HepG2 (cell line): ENCODE measurements around the gene FBXL13. TPM values are rescaled to one million over a fixed set of nuclear protein-coding genes. Genes with fewer than 3 reads are reported as not detected.

Source experiments
- ATAC-seq: fragments of 200-7000 bp; cut with Tn5 transposase; 3 replicates; pipeline ENCODE4 v1.9.1; 2020; ENCODE audit warnings: mild to moderate bottlenecking, moderate library complexity
- BruUV-seq: library from RNA; stranded (reverse); fragments of 400-500 nt; replicated peaks from 2 replicates; lab custom pipeline; 2021; lab: Mats Ljungman, UMichigan
- CTCF ChIA-PET: fragments of 300-600 bp; formaldehyde crosslinking; extraction: SDS; loops from one replicate; lab custom pipeline; 2021; ENCODE audit warnings: low total read pairs, inconsistent platforms, low intra/inter-chr PET ratio; lab: Yijun Ruan, JAX
- POLR2A ChIA-PET: fragments of 350-600 bp; sonication (Branson Sonifier 250); formaldehyde crosslinking; loops from one replicate; lab custom pipeline; 2020; ENCODE audit warnings: antibody characterized with exemption, inconsistent platforms; lab: Yijun Ruan, JAX
- DNase-seq: peaks from one replicate; pipeline ENCODE4 v3.0.0-alpha.2; 2015; ENCODE audit warnings: low spot score
- FAIRE-seq: peaks from 3 replicates; lab custom pipeline; 2011; peaks lifted over from hg19 to GRCh38; lab: Jason Lieb, UNC
- H2AFZ ChIP-seq: one replicate; pipeline ENCODE4 v1.6.1; 2011; ENCODE audit warnings: low read length, inconsistent platforms
- H3K27ac ChIP-seq: fragments of 300-600 bp; 3 replicates; pipeline ENCODE4 v1.8.0; 2011; ENCODE audit warnings: mixed run types, mild to moderate bottlenecking, mixed read lengths, low read length, inconsistent platforms; ENCODE audit not compliant: insufficient read depth; ENCODE audit errors: extremely low read length
- H3K27me3 ChIP-seq, 2 experiments: fragments of 200-600 bp in 1 of 2; 2 replicates in 1 of 2; 3 replicates in 1 of 2; pipeline versions ENCODE4 v1.6.0 to v1.8.0; 2011; ENCODE audit warnings: low read length in 2 of 2, mild to moderate bottlenecking in 2 of 2, moderate library complexity in 2 of 2, inconsistent platforms in 1 of 2; ENCODE audit not compliant: insufficient read depth in 2 of 2, control insufficient read depth in 1 of 2
- H3K36me3 ChIP-seq, 2 experiments: fragments of 200-600 bp in 1 of 2; replicated peaks in 1 of 2; 2 replicates in 1 of 2; 3 replicates in 1 of 2; pipeline versions ENCODE4 v1.5.1 to v1.8.0; 2011; ENCODE audit warnings: low read length in 2 of 2, inconsistent platforms in 1 of 2; ENCODE audit not compliant: insufficient read depth in 2 of 2, control insufficient read depth in 1 of 2
- H3K4me1 ChIP-seq: 2 replicates; pipeline ENCODE4 v1.5.1; 2012; ENCODE audit warnings: low read length, inconsistent platforms; ENCODE audit not compliant: insufficient read depth
- H3K4me2 ChIP-seq: 2 replicates; pipeline ENCODE4 v1.6.0; 2011; ENCODE audit warnings: low read depth, low read length, inconsistent platforms
- H3K4me3 ChIP-seq, 3 experiments: fragments of 200-600 bp in 1 of 3; sonication (generic), shearing (Covaris generic) in 1 of 3; replicated peaks in 1 of 3; 2 replicates each; pipeline ENCODE4 v1.5.1; 2011 to 2016; ENCODE audit warnings: low read length in 3 of 3, inconsistent platforms in 2 of 3, low read depth in 2 of 3, mild to moderate bottlenecking in 2 of 3, control low read depth in 1 of 3, mixed read lengths in 1 of 3; ENCODE audit not compliant: insufficient read depth in 1 of 3
- H3K79me2 ChIP-seq: one replicate; pipeline ENCODE4 v1.6.1; 2011; ENCODE audit warnings: low read length, inconsistent platforms; ENCODE audit not compliant: insufficient read depth
- H3K9ac ChIP-seq: 2 replicates; pipeline ENCODE4 v1.6.0; 2011; ENCODE audit warnings: mild to moderate bottlenecking, low read depth, low read length, inconsistent platforms; ENCODE audit not compliant: insufficient read depth
- H3K9me3 ChIP-seq: 2 replicates; pipeline ENCODE4 v1.5.1; 2012; ENCODE audit warnings: mild to moderate bottlenecking, low read length
- H4K20me1 ChIP-seq: 2 replicates; pipeline ENCODE4 v1.6.0; 2011; ENCODE audit warnings: inconsistent platforms, mild to moderate bottlenecking, low read length, moderate library complexity; ENCODE audit not compliant: insufficient read depth
- FOSL2 ChIP-seq: sonication (generic); formaldehyde crosslinking; IDR thresholded peaks from 2 replicates; pipeline ENCODE4 v1.4.0; 2020; ENCODE audit warnings: missing genetic modification reagents
- NR2F1 ChIP-seq, 2 experiments: fragments of 450-650 bp in 1 of 2; formaldehyde crosslinking in 1 of 2; IDR thresholded peaks; 2 replicates each; pipeline versions ENCODE4 v1.5.0 to v1.6.1; 2016 to 2020; ENCODE audit warnings: mild to moderate bottlenecking in 1 of 2, missing compliant biosample characterization in 1 of 2, missing genetic modification reagents in 1 of 2, moderate library complexity in 1 of 2
- NR2F6 ChIP-seq, 2 experiments: IDR thresholded peaks; 2 replicates each; pipeline ENCODE4 v1.6.1; 2016; ENCODE audit warnings: antibody characterized with exemption in 1 of 2, mild to moderate bottlenecking in 1 of 2
- PLSCR1 ChIP-seq: sonication (generic); formaldehyde crosslinking; IDR thresholded peaks from 2 replicates; pipeline ENCODE4 v1.5.0; 2020; ENCODE audit warnings: missing genetic modification reagents, mild to moderate bottlenecking, borderline replicate concordance
- ZBTB7B ChIP-seq: sonication (generic); formaldehyde crosslinking; IDR thresholded peaks from 2 replicates; pipeline ENCODE4 v1.4.0; 2020; ENCODE audit warnings: missing genetic modification reagents
- WGBS: methylation state at CpG from one replicate; pipeline ENCODE4 v1.1.6; 2017; ENCODE audit warnings: low lambda C conversion rate; 5-methylcytosine and 5-hydroxymethylcytosine counted together
- in situ Hi-C: cut with HindIII; loops from 2 replicates; pipeline ENCODE4 v1.10.0; 2017; ENCODE audit warnings: low pct_unique_long_range_greater_than_20kb; ENCODE audit not compliant: extremely low pct_ligation_motif_present
- intact Hi-C: fragments of 100-400 bp; cut with micrococcal nuclease; formaldehyde crosslinking; loops from one replicate; pipeline ENCODE4 v1.10.0; 2022; ENCODE audit not compliant: unreplicated experiment
- polyA plus RNA-seq, 8 experiments: library from polyadenylated mRNA; depleted of rRNA in 3 of 8; stranded (reverse) in 7 of 8; unstranded in 1 of 8; fragments of >200 nt; fragmentation: Illumina TruSeq in 4 of 8; extraction: Trizol in 4 of 8; gene quantifications; 2 replicates each; pipeline versions ENCODE4 v1.2.1 to v1.2.3, GENCODE V29; 2011 to 2016; ENCODE audit warnings: low read depth in 4 of 8, missing spikeins in 1 of 8, mixed read lengths in 1 of 8; ENCODE audit not compliant: insufficient read depth in 1 of 8
- total RNA-seq, 5 experiments: library from RNA; depleted of rRNA; stranded (reverse); fragments of >200 nt; fragmentation: Illumina TruSeq; extraction: Trizol; gene quantifications; 2 replicates each; pipeline ENCODE4 v1.2.3, GENCODE V29; 2016; ENCODE audit warnings: low read depth in 1 of 5

The FBXL13 gene
- total and polyA plus RNA-seq, 2 of the 13 experiments (the other 11 are each of a cell fraction or from before 2014, with no cell fraction given), result 0.24 to 0.77 TPM

GRCh38 chr7:102993718-102994029 lies 80.9 kb downstream of the FBXL13 start:
- H4K20me1 ChIP-seq, result no peaks in the 10 kb centered on the region
- peaks cover 51% of the 10 kb centered on the region for H3K4me1 ChIP-seq
- intact Hi-C loops, result no loop called here
- ATAC-seq, result no peak
- no peak overlapping the region for H3K4me2 ChIP-seq
- ChIA-PET CTCF (no interaction called here), POLR2A (no interaction called here)
- TF ChIP-seq ZBTB7B (CRISPR knock-in tag), result no peak
- H3K27me3 ChIP-seq, result no peaks in the 10 kb centered on the region
- in situ Hi-C loops, result no loop called here
- no peak overlapping the region for H3K9ac ChIP-seq
- 0% methylated on average over 1 of the region's 1 CpG for WGBS
- no peak overlapping the region for H3K4me3 ChIP-seq
- no peaks in the 10 kb centered on the region for H3K36me3 ChIP-seq
- H3K27ac ChIP-seq, result no peak overlapping the region
- no peak for FAIRE-seq
- H2AFZ ChIP-seq, result no peak overlapping the region
- no TSS peak for BruUV-seq
- DNase-seq, result no peak
- H3K9me3 ChIP-seq, result no peaks in the 10 kb centered on the region
- H3K79me2 ChIP-seq, result no peaks in the 10 kb centered on the region

- H2AFZ ChIP-seq, result no peak overlapping the region
- H3K36me3 ChIP-seq, result no peaks in the 10 kb centered on the region
- in situ Hi-C loops, result no loop called here
- no TSS peak for BruUV-seq
- H3K9ac ChIP-seq, result no peak overlapping the region
- no peak for FAIRE-seq
- no peak overlapping the region for H3K4me2 ChIP-seq
- H3K27ac ChIP-seq, result no peak overlapping the region
- H4K20me1 ChIP-seq, result no peaks in the 10 kb centered on the region
- ATAC-seq, result peak; percentile 31; the same call in 1 of the 3 replicates
- intact Hi-C loops, result no loop called here
- TF ChIP-seq FOSL2 (CRISPR knock-in tag) (peak; percentile 25; the same call in 1 of the 2 replicates), NR2F1 (CRISPR knock-in tag; IDR thresholded peaks at IDR 0.05) (0 out of 4 replicates have a peak, but pooled peaks of 1 of the 2 experiments have one; percentile 23), PLSCR1 (CRISPR knock-in tag) (no peak), NR2F6 (IDR thresholded peaks at IDR 0.05) (no peak), NR2F6 (CRISPR knock-in tag; IDR thresholded peaks at IDR 0.05) (0 out of 2 replicates have a peak, but pooled peaks have one; percentile 21)
- TF ChIP-seq, all 625 proteins: peak for 3
- CTCF ChIA-PET, result no interaction called here
- no peak overlapping the region for H3K4me3 ChIP-seq
- peaks cover 53% of the 10 kb centered on the region for H3K4me1 ChIP-seq
- no peaks in the 10 kb centered on the region for H3K9me3 ChIP-seq
- H3K79me2 ChIP-seq, result no peaks in the 10 kb centered on the region
- 0% methylated on average over 2 of the region's 2 CpGs for WGBS
- H3K27me3 ChIP-seq, result no peaks in the 10 kb centered on the region
- POLR2A ChIA-PET, result no interaction called here
- peak; percentile 26 for DNase-seq
Observed at GRCh38 chr7:102992938-102993717, 81.5 kb downstream of the FBXL13 start.
